ENCODE results near the gene IL22RA1.

IL22RA1 gene

DNA sequence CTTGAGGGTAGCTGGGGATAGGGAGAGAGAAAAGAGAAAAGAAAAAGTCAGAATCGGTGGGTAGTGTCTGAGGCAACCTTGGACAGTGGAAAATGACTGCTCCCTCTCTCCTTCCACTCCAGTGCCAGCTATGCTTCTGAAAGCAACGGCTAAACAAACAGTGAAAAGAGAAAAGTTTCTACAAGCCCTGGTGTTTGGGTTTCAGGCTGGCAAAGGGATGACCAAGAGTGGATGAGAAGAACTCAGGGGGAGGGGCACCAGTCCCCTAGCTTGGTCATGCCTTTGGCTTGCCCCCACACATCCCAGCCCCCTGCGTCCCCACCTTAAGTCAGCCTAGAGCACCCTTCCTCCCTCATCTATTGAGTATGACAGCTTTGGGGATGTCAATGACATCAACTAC lies 8.6 kb downstream of the IL22RA1 start:
- DNase-seq = no peak

DNA sequence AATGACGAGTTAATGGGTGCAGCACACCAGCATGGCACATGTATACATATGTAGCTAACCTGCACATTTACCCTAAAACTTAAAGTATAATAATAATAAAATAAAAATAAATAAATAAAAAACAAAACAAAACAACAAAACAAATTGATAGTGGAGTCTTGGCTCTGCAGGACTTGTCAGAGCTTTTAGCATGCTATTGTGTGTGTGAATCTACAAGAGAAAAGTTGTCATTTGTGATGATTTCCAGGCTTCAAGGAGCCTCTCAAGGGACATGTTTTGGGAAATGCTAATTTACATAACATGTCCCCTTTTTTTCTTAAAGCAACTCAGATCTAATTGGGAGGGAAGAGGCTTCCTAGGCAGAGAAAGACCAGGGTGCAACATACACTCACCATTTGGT lies 9.1 kb downstream of the IL22RA1 start:
- DNase-seq = no peak

DNA sequence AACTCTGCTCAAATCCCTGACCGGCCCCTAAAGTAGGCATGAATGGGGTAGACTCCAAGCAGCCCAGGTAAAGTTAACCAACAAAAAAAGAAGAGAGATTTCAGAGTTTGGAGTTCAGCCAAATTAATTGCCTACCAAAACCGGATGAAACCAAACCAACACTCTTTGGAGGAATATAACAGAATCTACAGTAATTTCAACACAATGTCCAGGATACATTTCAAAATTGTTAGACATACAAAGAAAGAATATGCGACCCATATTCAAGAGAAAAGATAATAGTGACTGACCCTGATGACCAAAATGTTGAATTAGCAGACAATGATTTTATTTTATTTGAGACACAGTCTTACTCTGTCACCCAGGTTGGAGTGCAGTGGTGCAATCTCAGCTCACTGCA lies 12.6 kb downstream of the IL22RA1 start:
- no peak for DNase-seq

DNA sequence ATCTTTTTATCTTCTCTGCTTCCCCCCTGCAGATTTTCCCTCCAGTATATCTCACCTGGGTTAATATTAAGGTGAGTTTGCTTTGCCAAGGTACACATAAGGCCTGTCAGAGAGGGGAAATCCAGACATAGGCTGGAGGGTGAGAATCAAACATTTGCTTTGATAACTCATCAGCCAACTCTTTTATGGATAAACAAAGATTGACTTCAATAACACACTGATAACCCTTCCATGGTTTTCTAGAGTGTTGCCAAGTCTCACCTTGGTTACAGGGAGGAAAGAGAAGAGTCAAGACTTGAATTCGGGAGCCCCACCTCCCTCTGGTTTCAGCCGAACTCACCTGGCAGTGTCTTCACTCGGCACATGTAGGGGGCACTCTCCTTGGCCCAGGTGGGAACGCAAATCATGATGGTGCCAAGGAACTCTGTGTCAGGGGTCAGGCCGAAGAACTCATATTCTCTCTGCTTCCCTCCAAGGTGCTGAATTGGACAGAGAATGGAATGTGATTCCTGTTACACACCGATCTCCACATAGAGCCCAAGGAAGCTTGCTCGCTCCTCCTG lies 15.1 kb downstream of the IL22RA1 start:
- DNase-seq = no peak

DNA sequence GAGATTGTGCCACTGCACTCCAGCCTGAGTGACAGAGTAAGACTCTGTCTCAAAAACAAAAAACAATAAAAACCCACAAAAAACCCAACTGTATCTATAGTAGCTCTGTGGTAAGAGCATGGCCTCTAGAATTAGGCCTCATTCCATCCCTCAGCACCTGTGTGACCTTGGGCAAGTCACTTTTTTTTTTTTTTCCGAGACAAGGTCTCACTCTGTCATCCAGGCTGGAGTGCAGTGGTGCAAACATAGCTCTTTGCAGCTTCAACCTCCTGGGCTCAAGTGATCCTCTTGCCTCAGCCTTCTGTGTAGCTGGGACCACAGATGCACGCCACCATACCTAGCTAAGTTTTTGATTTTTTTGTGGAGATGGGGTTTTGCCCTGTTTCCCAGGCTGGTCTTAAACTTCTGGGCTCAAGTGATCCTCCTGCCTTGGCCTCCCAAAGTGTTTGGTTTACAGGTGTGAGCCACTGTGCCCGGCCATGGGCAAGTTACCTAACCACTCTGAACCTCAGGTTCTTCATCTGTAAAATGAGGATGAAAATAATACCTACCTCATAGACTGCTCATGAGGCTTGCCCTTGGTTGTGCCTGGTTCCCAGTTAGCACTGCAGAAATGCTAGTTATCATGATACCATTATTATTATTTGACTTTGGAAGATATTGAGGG lies 15.7 kb downstream of the IL22RA1 start:
- DNase-seq = no peak

DNA sequence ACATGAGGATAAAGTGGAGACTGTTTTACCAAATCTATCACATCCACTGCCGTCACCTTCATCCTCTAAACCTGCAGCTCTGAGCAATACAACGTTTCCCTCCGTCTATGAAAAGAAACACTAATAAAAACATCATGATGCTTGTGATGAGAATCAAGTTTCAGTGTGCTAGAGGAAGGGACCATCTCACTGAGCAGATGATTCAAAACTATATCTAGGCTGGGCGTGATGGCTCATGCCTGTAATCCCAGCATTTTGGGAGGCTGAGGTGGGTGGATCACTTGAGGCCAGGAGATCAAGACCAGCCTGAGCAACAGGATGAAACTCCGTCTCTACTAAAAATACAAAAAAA lies 16.3 kb downstream of the IL22RA1 start:
- no peak for DNase-seq

- no peak for DNase-seq
Measured at GRCh38 chr1:24126018-24126671, 16.8 kb downstream of the IL22RA1 start.

DNA sequence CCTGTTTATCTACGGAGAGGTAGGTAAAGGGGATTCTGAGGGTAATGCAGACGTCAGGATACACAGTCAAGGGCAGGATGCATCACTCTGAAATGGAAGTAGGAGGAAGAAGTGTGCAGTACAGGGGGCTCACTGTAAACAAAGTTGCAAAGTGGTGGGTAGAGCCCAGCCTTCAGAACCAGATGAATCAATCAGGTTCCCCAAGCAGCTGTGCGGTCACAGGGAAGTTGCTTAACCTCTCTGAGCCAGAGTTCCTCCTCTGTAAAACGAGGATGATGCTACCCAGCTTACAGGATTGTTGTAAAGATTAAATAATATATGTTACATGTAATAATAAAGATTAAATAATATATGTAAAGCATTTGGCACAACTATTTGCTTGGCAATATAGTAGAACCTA lies 17.5 kb downstream of the IL22RA1 start:
- DNase-seq = no peak

- no peak for DNase-seq
Measured at GRCh38 chr1:24124980-24125379, 18.0 kb downstream of the IL22RA1 start.

GRCh38 chr1:24123611-24124010 lies 19.3 kb downstream of the IL22RA1 start:
- no peak for DNase-seq

- no peak for DNase-seq
Measured at GRCh38 chr1:24122776-24123175, 20.2 kb downstream of the IL22RA1 start.

DNA sequence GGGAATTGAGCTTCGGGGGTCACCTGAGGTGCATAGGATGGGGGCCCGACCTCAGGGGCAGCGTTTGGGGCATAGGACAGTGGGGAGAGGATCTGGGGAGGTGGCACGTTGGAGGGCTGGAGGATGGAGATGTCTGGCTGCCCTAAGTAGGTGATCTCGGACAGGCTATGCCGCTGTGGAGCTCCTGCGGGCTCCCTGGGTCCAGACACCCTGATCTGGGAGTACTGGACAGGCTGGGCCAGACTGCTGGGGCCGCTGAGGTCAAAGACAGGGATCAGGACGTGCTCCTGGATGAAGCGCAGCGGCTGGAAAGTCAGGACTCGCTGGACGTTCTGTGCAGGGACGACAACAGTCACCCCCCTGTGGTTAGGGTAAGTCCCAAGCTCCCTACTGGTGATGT lies 21.5 kb downstream of the IL22RA1 start:
- no peak for DNase-seq

DNA sequence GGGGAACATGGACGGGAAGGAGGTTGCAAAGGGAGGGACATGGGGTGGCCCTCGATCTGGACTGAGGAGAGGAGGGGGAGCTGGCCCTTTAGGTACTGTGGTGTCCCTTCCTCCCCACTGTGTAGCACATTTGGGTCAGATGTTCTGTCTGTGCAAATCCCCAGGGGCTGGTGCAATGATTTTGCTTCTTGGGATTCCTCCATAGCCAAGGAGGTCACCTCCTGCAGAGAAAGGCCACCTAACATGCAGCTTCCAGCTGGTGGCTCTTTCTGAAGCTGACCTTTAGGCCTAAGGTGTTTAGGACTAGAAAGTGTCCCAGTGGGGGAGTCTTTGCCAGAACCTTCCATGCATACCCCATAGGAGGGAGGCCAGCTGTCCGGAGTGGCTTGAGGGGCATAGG lies 22.0 kb downstream of the IL22RA1 start:
- no peak for DNase-seq

DNA sequence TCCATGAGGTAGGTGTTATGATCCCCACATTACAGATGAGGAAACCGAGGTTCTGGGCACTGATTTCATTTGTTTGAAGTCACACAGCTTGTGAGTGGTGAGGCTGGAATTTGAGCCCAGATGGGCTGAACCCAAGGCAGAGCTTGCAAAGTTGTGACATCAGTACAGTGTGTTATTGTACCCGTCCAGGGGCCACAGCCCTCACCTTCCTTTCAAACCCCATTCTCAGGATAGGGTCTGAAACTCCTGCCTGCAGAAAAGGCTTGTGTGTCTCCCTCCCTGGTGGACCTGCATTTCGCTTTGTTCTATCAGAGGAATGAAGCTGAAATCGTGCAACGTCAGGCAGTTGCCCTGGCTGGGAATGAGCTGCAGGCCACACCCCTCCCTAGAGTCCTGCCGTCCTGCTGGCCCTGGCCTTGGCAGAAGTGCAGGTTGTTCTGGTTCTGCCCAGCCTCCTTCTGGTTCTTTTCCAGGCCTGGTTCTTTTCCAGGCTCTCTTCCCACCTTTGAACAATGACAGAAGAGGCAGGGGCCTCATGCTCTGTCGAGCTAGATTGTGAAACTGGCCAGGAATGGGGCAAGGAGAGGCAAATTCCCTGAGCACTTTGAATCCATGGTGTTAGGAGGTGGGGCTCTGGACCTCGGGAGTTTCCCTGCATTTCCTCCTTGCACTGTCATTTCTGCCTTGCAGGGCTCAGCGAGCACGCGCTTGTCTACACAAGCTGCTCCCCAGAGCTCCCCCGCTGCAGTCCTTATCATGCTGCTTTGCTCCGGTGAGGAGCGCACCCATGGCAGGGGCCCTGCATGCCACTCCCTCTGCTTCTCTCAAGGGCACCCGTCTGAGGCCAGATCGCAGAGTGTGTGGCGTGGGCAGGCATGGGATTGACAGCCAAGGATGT lies 22.8 kb downstream of the IL22RA1 start:
- DNase-seq = no peak

GRCh38 chr1:24119489-24119858 lies 23.5 kb downstream of the IL22RA1 start:
- no peak for DNase-seq

DNA sequence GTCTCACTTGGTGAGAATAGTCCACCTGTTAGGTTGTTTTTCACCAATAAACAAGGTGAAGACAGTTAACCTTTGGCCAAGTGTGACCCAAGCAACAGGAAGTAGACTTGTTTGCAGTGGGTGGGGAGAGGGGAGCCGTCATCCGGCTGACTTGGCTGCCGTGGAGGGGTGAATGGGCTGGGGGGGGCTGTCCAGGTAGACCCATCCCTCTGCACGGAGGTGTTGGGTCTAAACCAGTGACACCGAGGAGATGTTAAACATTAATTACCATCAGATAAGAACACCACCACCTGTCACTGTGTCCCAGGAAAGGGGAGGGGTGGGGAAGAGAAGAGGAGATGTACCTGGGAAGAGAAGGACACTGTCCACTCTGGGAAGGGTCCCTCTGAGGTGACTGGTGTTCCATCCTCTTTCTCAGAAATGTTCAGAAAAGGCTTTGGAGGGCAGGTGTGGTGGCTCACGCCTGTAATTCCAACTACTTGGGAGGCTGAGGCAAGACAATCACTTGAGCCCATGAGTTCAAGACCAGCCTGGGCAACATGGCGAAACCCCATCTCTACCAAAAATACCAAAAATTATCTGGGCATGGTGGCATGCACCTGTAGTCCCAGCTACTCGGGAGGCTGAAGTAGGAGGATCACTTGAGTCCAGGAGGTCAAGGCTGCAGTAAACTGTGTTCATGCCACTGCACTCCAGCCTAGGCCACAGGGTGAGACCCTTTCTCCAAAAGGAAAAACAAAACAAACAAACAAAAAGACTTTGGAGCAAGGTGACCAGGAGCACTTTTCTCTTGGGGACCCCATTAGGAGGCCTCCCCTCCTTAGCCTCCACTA lies 24.3 kb downstream of the IL22RA1 start:
- no peak for DNase-seq

- DNase-seq = no peak
Measured at GRCh38 chr1:24117722-24118409, 25.1 kb downstream of the IL22RA1 start.

DNA sequence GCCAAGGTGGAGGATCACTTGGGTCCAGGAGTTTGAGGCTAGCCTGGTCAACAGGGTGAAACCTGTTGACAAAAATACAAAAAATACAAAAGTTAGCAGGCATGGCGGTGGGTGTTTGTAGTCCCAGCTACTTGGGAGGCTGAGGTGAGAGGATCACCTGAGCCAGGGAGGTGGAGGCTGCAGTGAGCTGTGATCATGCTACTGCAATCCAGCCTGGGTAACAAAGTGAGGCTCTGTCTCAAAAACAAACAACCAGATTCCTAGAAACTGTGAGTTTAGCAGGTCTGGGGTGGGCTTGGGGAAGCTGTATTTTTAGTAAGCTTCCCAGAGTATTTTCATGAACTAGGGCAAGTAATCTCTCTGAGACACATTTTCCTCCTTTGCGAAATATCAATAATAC lies 25.8 kb downstream of the IL22RA1 start:
- DNase-seq = no peak

GRCh38 chr1:24114753-24115152 lies 28.2 kb downstream of the IL22RA1 start:
- no peak for DNase-seq

DNA sequence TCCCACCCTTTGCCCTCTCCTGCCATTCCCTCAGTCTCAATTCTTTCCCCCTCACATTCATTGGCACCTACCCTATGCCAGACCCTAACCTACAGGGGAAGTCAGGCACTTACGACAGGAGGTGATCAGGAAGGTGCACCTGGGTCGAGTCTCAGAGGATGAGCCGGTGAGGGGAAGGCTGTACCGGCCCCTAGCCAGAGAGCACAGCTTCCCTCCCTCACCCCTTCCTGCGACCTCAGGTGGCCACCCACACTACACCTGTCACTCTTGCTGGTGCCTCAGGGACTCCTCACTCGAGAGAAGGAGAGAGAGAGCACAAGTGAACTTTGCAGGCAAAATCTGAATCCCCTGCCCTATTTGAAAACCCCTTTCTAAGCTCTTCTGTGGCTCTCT lies 29.3 kb downstream of the IL22RA1 start:
- DNase-seq = no peak

GRCh38 chr1:24111996-24112779 lies 30.8 kb downstream of the IL22RA1 start, which contains the start of gene MYOM3:
MYOM3 (minus strand) TSS chr1:24112135; CDS start chr1:24108636, 3,499 bp downstream.
- DNase-seq = peak in 3 of 5 donors; percentile 18 to 46 (median 24)

Data from T-helper 1 cell (primary cell).